SH-SY5Y (cell line): ENCODE measurements around the gene RAMP3.

ENCODE experiments used
- GATA2 ChIP-seq: IDR thresholded peaks from 2 replicates; pipeline ENCODE4 v1.6.1; 2011; ENCODE audit warnings: mild to moderate bottlenecking, low read depth, low read length
- GATA3 ChIP-seq: IDR thresholded peaks from 2 replicates; pipeline ENCODE4 v1.6.1; 2011; ENCODE audit warnings: low read depth, mild to moderate bottlenecking, low read length, moderate library complexity

GRCh38 chr7:45143616-45144015 is 14.0 kb upstream of the RAMP3 start:
- TF ChIP-seq GATA3 (no peak), GATA2 (no peak)
